EH (cell line): ENCODE data around the gene HNF1A.
A peak's percentile ranks its signal among the peaks of the same experiment; 100 is the strongest.
"Not testable (repeated sequence)": the region's sequence is repeated elsewhere in the genome, so short reads cannot be mapped to it uniquely, and the experiment has no call there.

Experiments
- DNase-seq: peaks from one replicate; pipeline ENCODE4 v3.0.0-alpha.2; 2015; ENCODE audit warnings: low read depth

The HNF1A gene, protein sequence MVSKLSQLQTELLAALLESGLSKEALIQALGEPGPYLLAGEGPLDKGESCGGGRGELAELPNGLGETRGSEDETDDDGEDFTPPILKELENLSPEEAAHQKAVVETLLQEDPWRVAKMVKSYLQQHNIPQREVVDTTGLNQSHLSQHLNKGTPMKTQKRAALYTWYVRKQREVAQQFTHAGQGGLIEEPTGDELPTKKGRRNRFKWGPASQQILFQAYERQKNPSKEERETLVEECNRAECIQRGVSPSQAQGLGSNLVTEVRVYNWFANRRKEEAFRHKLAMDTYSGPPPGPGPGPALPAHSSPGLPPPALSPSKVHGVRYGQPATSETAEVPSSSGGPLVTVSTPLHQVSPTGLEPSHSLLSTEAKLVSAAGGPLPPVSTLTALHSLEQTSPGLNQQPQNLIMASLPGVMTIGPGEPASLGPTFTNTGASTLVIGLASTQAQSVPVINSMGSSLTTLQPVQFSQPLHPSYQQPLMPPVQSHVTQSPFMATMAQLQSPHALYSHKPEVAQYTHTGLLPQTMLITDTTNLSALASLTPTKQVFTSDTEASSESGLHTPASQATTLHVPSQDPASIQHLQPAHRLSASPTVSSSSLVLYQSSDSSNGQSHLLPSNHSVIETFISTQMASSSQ

DNA sequence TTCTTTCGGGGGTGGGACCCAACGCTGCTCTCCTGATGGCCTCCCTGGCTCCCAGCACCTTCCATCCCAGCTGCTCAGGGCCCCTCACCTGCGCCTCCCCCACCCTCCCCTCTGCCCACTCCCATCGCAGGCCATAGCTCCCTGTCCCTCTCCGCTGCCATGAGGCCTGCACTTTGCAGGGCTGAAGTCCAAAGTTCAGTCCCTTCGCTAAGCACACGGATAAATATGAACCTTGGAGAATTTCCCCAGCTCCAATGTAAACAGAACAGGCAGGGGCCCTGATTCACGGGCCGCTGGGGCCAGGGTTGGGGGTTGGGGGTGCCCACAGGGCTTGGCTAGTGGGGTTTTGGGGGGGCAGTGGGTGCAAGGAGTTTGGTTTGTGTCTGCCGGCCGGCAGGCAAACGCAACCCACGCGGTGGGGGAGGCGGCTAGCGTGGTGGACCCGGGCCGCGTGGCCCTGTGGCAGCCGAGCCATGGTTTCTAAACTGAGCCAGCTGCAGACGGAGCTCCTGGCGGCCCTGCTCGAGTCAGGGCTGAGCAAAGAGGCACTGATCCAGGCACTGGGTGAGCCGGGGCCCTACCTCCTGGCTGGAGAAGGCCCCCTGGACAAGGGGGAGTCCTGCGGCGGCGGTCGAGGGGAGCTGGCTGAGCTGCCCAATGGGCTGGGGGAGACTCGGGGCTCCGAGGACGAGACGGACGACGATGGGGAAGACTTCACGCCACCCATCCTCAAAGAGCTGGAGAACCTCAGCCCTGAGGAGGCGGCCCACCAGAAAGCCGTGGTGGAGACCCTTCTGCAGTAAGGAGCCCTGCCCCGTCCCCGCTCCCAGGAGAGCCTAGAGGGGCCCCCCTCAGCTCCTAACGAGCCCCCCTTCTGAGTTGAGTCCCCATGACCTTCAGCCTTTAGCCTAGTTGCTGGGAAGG is at the start of gene HNF1A:
Gene HNF1A (plus strand): TSS at position 248 of the 924 bp plus-strand sequence. CDS start 226 bp downstream, at position 474.
- no peak for DNase-seq

DNA sequence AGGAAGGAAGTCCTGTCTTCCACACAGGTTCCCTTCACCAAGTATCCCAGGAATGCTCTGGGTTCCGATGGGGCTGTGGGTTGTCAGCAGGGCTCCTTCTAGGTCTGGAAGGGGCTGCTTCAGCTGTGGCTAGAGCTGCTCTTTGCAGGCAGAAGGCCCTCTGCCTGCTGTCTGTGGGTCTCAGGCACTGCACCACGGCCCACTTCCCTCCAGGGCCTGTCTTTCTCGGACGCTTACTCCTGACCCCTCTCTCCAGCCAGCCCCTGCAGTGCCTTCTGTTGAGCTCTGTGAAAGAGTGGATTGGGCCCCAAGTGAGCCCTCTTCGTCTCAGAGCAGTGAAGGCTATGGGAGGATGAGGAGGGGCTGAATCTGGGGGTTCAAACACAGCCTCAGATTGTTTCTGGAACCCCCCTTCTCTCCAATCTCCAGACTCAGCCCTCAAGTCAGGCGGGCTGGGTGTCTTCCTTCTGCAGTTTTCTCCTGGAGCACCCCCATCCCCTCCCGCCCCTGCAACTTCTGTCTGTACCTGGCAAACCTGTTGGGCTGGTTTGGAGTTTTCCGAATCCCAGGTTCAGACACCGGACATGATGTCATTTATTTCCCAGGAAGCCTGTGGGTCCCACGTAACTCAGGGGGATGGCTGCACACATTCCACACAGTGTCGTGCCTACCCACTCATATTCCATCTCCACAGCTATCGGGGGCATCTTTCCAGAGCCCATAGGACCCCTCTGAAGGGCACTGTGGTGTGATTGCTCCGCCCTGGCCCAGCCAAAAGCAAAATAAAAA is 49.3 kb upstream of the HNF1A start:
- DNase-seq, result no peak

DNA sequence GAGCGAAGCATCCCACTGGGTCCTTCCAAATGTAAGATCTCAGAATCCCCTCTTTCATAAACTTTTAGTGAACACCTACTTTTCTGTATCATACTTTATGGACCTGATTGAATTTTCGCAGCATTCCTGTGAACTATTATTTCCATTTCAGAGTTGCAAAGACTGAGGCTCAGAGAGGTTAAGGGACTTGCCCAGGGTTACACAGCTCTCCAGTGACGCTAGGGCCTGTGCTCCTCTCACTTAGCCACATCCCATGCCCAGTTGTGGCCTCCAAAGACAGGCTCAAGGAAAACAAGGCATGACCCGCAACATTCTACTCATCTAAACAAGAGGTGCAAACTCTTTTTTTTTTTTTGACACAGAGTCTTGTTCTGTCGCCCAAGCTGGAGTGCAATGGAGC is 48.3 kb upstream of the HNF1A start:
- DNase-seq, result no peak

DNA sequence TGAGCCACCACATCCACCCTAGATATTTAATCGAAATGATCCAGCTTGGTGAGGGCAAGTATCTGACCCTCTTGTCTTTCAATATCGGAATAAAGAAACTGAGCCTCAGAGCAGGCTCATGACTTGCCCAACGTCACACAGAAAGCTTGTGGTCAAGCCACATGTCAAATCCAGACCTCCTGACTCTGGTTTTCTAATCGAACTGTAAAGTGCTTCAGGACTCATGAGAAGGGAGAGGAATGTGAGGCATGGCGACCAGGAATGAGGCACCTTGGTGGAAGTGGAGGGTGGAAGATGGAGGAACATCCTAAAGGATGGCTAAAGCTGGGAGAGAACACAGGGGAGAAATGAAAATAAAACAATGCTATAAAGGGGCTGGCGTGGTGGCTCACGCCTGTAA is 46.3 kb upstream of the HNF1A start:
- DNase-seq, result no peak

DNA sequence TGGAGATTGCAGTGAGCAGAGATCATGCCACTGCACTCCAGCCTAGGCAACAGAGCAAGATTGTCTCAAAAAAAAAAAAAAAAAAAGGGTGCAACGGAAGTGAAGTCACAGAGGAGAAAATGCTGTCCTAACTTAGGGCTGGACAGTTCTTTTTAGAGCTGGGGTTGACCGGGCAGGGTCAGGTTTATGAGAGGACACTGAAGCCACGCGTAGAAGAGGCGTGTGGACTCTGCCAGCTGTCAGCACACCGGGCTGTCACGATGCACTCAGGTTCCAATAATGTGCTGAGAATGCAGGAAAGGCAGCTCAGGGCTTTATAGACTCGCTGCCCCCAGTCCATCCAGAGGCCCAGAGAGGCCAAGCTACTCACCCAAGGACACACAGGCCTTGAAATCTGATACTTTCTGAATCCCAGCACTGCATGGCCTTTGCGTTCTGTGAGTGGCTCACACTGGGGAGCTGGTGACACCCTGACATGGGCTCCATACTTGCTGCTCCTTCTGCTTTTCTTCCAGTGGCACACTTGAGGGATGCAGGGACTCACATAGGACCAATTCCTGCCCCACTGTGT is 45.3 kb upstream of the HNF1A start:
- no peak for DNase-seq

DNA sequence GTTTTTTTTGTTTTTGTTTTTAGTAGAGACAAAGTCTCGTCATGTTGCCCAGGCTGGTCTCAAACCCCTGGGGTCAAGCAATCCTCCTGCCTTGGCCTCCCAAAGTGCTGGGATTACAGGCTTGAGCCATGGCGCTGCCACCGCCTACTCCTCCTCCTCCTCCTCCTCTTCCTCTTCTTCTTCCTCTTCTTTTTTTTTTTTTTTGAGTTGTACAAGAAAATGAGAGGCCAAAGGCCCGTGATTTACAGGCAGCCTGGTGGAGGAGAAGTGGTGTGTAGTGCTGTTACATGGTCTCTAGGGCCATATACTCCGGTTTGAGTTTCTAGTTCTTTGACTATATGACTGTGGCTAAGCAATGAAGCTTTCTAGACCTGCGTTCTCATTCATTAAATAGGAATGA is 44.6 kb upstream of the HNF1A start:
- no peak for DNase-seq

DNA sequence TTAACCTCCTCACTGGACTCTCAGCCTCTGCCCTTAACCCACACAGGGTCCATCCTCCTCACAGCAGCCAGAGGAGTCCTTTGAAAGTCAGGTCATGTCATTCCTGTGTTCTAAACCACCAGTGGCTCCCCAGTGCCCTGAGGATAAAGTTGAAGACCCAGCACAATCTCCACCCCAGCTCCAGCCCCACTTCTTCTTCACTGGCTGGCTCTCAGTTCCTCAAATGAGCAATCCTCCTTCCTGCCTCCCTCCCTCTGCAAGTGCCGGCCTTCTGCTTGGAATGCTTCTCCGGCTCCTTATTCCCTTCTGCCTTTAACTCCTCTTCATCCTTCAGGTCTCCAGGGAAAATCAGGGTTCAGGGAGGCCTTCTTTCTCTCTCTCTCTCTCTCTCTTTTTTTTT is 42.1 kb upstream of the HNF1A start:
- DNase-seq, result no peak

DNA sequence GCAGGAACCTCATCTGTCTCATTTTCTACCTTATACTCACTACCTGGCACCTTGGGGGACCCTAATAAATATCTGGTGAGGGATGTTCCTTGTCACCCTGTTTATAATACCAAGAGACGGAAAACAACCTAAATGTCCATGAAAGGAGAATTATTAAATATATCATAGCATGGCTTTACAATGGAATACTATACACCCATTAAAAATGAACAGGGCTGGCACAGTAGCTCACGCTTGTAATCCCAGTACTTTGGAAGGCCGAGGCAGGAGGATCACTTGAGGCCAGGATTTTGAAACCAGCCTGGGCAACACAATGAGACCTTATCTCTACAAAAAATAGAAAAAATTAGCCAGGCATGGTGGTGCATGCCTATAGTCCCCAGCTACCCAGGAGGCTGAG is 39.8 kb upstream of the HNF1A start:
- no peak for DNase-seq

DNA sequence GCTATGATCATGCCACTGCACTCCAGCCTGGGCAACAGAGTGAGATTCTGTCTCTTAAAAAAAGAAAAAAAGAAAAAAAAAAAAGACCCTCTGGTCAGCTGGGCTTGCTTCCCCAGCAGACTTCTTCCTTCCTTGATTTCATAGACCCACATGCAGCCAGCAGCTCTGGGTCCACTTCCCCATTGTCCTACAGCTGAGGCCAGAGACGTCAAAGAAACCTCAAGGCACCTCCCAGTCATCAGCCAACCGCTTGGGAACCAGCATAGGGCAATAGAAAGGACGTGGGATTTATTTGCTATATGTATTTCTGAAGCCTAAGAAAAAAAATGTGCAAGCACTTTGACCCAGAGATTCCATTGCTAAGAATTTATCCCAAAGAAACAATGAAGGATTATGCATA is 38.8 kb upstream of the HNF1A start:
- DNase-seq, result no peak

DNA sequence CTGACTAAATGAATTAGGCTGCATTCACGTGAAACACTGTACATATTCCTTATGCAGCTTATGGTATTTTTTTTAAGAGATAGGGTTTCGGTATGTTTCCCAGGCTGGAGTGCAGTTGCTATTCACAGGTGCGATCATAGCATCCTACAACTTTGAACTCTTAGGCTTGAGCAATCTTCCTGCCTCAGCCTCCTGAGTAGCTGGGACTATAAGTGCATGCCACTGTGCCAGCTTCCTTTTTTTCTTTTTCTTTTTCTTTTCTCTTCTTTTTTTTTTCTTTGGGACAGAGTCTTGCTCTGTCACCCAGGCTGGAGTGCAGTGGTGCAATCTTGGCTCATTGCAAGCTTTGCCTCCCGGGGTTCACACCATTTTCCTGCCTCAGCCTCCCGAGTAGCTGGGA is 38.3 kb upstream of the HNF1A start:
- no peak for DNase-seq

DNA sequence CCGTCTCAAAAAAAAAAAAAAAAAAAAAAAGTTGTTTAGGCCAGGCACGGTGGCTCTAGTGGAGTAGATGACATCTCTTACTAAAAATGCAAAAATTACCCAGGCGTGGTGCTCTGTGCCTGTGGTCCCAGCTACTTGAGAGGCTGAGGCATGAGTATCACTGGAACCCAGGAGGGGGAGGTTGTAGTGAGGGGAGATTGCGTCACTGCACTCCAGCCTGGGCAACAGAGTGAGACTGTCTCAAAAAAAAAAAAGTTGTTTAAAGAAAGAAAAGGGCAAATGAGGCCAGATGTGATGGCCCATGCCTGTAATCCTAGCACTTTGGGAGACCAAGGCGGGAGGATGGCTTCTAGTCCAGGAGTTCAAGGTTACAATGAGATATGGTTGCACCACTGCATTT is 37.5 kb upstream of the HNF1A start:
- peak; percentile 73 for DNase-seq

DNA sequence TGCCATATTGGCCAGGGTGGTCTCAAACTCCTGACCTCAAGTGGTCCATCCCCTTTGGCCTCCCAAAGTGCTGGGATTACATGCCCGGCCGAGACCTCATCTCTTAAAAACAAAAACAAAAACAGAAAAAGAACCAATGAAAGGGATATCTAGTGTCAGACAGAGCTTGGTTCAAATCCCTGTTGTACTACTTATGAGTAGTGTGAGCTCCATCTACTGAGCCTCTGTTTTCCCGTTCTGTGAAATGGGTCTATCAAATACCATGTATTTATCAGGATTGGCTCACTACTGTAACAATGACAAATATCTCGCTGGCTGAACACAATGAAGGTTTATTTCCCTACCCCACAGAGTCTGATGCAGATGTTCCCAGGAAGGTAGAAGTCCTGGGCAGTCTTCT is 36.9 kb upstream of the HNF1A start:
- DNase-seq, result no peak

DNA sequence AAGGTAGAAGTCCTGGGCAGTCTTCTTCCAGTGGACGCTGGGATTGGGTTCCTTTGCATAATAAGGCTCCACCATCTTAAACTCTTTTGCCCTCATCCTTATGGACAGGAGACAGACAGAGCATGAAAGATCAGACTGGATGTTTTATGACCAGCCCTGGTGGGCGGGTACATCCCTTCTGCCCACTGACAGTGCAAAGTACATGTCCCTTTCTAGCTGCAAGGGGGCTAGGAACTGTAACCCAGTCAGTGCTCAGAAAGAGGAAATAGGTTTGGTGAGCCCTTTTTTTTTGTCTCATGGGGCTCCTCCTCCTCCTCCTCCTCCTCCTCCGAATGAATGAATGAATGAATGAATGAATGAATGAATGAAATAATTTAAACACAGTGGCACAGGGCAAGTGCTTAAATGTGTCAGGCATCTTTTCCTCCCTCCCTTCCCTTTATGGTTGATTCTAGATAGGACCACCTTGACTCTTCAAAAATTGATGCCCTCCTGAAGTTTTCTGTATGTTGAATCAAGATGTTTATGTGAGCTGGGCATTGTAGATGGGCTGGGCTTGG is 36.4 kb upstream of the HNF1A start:
- DNase-seq, result no peak

DNA sequence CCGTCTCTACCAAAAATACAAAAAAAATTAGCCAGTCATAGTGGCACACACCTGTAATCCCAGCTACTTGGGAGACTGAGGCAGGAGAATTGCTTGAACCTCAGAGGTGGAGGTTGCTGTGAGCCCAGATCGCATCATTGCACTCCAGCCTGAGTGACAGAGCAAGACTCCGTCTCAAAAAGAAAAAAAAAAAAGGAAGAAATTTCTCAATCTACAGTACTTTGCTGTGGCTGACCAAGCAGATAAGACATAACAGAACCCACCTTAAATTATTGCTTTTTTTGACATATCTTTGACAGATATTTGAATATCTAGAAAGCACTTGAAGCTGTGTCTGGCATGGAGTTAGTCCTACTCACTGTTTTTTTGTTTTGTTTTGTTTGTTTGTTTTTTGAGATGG is 34.9 kb upstream of the HNF1A start:
- DNase-seq, result no peak

DNA sequence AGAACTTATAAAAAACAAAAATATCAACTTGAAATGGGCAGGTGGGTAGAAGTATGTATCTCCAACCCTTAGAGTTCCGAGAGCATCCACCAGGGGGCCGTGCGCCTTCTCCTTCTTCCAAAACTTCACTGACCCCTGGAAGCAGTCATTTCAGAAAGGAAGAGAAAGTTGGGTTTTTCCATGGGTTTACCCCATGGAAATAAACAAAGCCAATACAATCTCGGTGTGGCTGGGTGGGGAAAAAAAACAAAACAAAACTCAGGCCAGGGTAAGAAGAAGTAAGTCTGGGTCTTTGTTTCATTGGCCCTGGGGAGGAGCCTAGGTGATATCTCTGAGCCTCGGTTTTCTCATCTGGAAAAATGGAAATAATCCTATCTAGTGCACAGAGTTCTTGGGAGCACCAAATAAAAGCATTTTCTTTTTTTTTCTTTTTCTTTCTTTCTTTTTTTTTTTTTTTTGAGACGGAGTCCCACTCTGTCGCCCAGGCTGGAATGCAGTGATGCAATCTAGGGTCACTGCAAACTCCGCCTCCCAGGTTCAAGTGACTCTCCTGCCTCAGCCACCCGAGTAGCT is 33.6 kb upstream of the HNF1A start:
- peak; percentile 48 for DNase-seq

DNA sequence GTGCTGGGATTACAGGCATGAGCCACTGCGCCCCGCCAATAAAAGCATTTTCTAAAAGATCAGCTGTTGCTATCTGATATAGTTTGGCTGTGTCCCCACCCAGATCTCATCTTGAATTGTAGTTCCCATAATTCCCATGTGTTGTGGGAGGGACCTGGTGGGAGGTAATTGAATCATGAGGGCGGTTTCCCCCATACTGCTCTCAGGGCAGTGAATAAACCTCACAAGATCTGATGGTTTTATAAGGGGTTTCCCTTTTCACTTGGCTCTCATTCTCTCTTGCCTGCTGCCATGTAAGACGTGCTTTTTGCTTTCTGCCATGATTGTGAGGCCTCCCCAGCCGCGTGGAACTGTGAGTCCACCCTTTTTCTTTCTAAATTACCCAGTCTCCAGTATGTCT is 32.8 kb upstream of the HNF1A start:
- not testable (repeated sequence) for DNase-seq

DNA sequence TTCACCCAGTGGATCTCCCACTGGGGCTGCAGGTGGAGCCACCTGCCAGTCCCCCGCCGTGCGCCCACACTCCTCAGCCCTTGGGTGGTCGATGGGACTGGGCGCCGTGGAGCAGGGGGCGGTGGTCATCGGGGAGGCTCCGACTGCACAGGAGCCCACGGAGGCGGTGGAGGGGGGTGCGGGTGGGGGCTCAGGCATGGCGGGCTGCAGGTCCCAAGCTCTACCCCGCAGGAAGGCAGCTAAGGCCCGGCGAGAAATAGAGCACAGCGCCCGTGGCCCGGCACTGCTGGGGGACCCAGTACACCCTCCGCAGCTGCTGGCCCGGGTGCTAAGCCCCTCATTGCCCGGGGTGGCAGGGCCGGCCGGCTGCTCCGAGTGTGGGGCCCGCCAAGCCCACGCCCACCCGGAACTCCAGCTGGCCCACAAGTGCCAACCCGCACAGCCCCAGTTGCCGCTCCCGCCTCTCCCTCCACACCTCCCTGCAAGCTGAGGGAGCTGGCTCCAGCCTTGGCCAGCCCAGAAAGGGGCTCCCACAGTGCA is 28.0 kb upstream of the HNF1A start:
- not testable (repeated sequence) for DNase-seq

DNA sequence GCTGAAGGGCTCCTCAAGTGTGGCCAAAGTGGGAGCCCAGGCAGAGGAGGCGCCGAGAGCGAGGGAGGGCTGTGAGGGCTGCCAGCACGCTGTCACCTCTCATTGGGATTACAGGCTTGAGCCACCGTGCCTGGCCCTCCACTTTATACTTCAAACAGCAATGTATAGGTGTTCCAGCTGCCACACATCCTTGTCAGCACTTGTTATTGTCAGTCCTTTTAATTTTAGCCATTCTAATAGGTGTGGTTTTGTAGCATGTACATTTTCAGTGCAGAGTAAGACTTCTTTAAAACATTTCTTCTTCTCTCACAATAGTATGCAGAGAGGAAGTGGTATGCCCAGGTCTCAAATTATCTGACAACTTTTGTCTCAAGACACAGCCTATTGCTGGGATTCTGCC is 27.5 kb upstream of the HNF1A start:
- DNase-seq, result no peak

DNA sequence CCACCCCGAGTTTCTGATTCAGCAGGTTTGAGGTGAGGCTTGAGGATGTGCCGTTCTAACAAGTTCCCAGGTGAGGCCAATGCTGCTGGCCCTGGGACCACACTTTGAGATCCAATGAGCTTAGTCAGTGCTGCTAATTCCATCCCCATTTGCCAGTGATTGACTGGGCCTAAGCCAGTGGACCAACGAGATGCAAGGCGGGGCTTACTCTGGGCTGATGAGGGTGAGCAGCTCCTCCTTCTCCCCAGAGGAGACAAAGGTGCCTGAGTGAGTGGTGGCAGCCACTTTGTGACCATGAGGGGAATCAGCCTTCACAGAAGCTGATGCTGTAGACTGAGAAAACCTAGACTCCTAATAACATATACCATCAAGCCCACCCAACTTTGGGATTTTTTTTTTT is 23.1 kb upstream of the HNF1A start:
- DNase-seq, result no peak

DNA sequence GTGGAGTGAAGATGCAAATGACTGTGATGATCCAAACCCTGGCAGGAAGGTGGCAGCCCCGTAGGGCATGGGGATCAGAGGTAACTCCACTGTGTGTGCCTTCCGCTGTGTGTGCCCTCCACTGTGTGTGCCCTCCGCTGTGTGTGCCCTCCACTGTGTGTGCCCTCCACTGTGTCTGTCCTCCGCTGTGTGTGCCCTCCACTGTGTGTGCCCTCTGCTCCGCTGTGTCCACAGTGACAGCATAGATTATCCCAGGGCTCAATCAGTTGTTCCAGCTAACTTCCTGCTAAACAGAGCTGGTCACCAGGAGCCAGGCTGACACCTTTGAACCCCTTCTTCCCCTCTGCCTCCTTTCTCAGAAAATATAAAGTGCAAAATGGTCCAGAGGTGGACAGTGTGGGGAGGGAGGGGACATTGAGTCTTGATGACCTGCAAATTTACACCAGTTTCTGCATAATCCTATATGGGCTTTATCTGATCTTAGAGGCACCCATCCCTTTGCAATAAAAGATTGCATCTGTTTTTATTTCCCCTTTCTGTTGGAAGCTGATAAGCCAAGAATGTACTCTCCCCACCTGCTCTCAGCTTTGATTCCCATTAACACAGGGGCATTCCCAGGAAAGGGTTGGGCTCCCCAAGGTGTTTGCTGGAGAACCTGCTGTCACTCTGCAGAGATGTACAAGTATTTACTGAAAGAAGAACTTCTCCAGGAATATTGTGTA is 21.6 kb upstream of the HNF1A start:
- DNase-seq, result no peak
